Neutrophil (primary cell): Measurements from ENCODE around the gene POT1.

Experiments
- H3K27ac ChIP-seq: fragments of 200-600 bp; sonication (generic); 2 replicates; pipeline ENCODE4 v1.5.1; 2016; ENCODE audit warnings: mild to moderate bottlenecking, moderate library complexity
- H3K27me3 ChIP-seq: fragments of 200-600 bp; sonication (generic); 2 replicates; pipeline ENCODE4 v1.6.0; 2016; ENCODE audit warnings: mild to moderate bottlenecking
- H3K36me3 ChIP-seq: fragments of 200-600 bp; sonication (generic); 2 replicates; pipeline ENCODE4 v1.5.1; 2017
- H3K4me1 ChIP-seq, 2 experiments: fragments of 200-600 bp in 1 of 2; sonication (generic) in 1 of 2; 1 replicate in 1 of 2; 2 replicates in 1 of 2; pipeline versions ENCODE4 v1.5.1 to v1.6.1; 2013 to 2016; ENCODE audit warnings: low read depth in 1 of 2, low read length in 1 of 2, mild to moderate bottlenecking in 1 of 2, moderate library complexity in 1 of 2; ENCODE audit not compliant: control insufficient read depth in 1 of 2, insufficient read depth in 1 of 2
- H3K4me3 ChIP-seq, 2 experiments: fragments of 200-600 bp in 1 of 2; sonication (generic) in 1 of 2; 1 replicate in 1 of 2; 2 replicates in 1 of 2; pipeline ENCODE4 v1.5.1; 2013 to 2016; ENCODE audit warnings: low read depth in 1 of 2, low read length in 1 of 2, mild to moderate bottlenecking in 1 of 2, moderate library complexity in 1 of 2
- H3K9me3 ChIP-seq: fragments of 200-600 bp; sonication (generic); 2 replicates; pipeline ENCODE4 v1.5.1; 2016
- CTCF ChIP-seq: fragments of 200-600 bp; sonication (generic); IDR thresholded peaks from 2 replicates; pipeline ENCODE4 v1.5.1; 2016; ENCODE audit warnings: antibody characterized with exemption

Gene POT1

DNA sequence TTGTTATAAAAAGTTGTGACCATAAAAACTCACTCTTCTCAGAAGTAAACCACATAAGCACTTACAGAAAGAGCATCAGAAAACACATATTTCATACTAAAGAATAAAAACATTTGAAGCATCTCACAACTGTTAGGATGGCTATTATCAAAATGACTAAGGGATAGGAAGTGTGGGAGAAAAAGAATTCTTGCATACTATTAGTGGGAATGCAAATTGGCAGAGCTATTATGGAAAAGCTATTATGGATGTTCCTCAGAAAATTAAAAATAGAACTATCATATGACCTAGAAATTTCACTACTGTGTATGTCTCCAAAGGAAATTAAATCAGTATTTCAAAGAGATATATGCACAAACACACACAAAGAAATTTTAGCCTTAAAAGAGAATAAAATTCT, 25.2 kb upstream of the POT1 start:
- no peak for TF ChIP-seq CTCF
- Histone ChIP-seq H3K27me3 (no peaks in the 10 kb centered on the region), H3K27ac (no peak overlapping the region), H3K9me3 (no peaks in the 10 kb centered on the region), H3K4me1 (no peaks in the 10 kb centered on the region), H3K36me3 (no peaks in the 10 kb centered on the region), H3K4me3 (no peak overlapping the region)

DNA sequence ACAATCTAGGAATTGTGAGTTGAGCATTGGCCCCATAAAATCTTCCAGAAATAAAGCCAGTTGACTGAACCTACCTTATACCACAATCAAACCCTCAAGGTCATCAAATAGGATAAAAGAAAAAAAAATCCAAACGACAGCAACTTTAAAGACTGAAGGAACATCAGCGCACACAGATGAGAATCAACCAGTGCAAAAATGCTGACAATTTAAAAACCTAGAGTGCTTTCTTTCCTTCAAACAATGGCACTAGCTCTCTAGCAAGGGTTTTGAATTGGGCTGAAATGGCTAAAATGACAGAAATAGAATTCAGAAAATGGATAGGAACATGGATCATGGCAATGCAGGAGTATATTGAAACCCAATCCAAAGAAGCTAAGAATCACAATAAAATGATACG, 16.1 kb upstream of the POT1 start:
- H3K4me3 ChIP-seq, result no peak overlapping the region
- H3K27me3 ChIP-seq, result no peaks in the 10 kb centered on the region
- no peaks in the 10 kb centered on the region for H3K36me3 ChIP-seq
- no peak overlapping the region for H3K27ac ChIP-seq
- no peak for TF ChIP-seq CTCF
- H3K4me1 ChIP-seq, result no peaks in the 10 kb centered on the region
- H3K9me3 ChIP-seq, result no peaks in the 10 kb centered on the region

GRCh38 chr7:124943472-124943871, 13.8 kb upstream of the POT1 start:
- H3K4me1 ChIP-seq, result no peaks in the 10 kb centered on the region
- H3K9me3 ChIP-seq, result no peaks in the 10 kb centered on the region
- H3K4me3 ChIP-seq, result no peak overlapping the region
- no peak overlapping the region for H3K27ac ChIP-seq
- no peak for TF ChIP-seq CTCF
- H3K36me3 ChIP-seq, result no peaks in the 10 kb centered on the region
- H3K27me3 ChIP-seq, result no peaks in the 10 kb centered on the region

DNA sequence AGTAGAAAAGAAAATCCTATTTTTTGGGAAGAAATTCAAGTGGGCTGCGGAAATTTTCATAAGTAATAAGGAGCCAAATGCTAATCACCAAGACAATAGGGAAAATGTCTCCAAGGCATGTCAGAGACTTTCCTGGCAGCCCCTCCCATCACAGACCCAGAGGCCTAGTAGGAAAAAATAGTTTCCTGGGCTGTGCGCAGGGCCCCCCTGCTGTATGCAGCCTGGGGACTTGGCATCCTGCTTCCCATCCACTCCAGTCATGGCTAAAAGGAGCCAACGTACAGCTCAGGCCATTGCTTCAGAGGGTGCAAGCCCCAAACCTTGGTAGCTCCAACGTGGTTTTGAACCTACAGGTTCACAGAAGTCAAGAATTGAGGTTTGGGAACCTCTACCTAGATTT, 12.8 kb upstream of the POT1 start:
- Histone ChIP-seq H3K4me1 (no peaks in the 10 kb centered on the region), H3K4me3 (no peak overlapping the region), H3K36me3 (no peaks in the 10 kb centered on the region), H3K27ac (no peak overlapping the region), H3K27me3 (no peaks in the 10 kb centered on the region), H3K9me3 (no peaks in the 10 kb centered on the region)
- no peak for TF ChIP-seq CTCF

GRCh38 chr7:124940306-124940705, 10.7 kb upstream of the POT1 start:
- Histone ChIP-seq H3K4me3 (no peak overlapping the region), H3K36me3 (no peaks in the 10 kb centered on the region), H3K27me3 (peaks cover 7% of the 10 kb centered on the region), H3K4me1 (no peaks in the 10 kb centered on the region), H3K27ac (no peak overlapping the region), H3K9me3 (no peaks in the 10 kb centered on the region)
- no peak for TF ChIP-seq CTCF

- TF ChIP-seq CTCF, result no peak
Observed at GRCh38 chr7:124938128-124938527, 8.5 kb upstream of the POT1 start.

More at GRCh38 chr7:124938128-124938527, 8.5 kb upstream of the POT1 start:
- no peaks in the 10 kb centered on the region for H3K4me1 ChIP-seq
- no peaks in the 10 kb centered on the region for H3K36me3 ChIP-seq
- H3K4me3 ChIP-seq, result no peak overlapping the region
- H3K9me3 ChIP-seq, result no peaks in the 10 kb centered on the region
- H3K27me3 ChIP-seq, result peaks cover 14% of the 10 kb centered on the region
- H3K27ac ChIP-seq, result no peak overlapping the region
